SKM-1 treated with dmso at 0.1 percent for 144 hours (cell line): Measurements from ENCODE around the gene BAK1.
A peak's percentile ranks its signal among the peaks of the same experiment; 100 is the strongest.
"Not testable (repeated sequence)": the region's sequence is repeated elsewhere in the genome, so short reads cannot be mapped to it uniquely, and the experiment has no call there.

ENCODE experiments used
- DNase-seq: peaks from one replicate; lab custom pipeline; 2025; ENCODE audit not compliant: unreplicated experiment; lab: John Stamatoyannopoulos, UW

Gene BAK1

DNA sequence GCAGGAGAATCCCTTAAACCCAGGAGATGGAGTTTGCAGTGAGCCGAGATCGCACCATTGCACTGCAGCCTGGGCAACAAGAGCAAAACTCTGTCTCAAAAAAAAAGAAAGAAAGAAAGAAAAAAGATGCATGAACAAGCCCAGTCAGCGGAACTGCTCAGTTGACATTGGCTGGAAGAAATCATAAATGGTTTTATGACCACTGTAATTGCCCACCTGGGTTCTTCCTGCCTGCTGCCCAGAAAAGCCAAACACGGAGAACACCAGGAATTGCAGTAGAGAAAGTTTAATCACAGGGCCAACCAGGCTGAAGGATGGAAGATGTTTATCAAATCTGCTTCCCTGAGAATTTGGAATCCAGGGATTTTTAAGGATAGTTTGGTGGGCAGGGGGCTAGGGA, 22.7 kb downstream of the BAK1 start:
- no peak for DNase-seq

DNA sequence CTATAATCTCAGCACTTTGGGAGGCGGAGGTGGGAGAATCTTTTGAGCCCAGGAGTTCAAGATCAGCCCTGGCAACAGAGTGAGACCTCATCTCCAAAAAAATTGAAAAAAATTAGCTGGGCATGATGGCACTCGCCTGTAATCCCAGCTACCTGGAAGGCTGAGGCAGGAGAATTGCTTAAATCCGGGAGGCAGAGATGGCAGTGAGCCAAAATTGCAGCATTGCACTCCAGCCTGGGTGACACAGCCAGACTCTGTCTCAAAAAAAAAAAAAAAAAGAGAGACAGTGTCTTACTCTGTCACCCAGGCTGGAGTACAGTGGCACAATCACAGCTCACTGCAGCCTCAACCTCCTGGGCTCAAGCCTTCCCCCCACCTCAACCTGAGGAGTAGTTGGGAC, 27.2 kb downstream of the BAK1 start:
- not testable (repeated sequence) for DNase-seq

DNA sequence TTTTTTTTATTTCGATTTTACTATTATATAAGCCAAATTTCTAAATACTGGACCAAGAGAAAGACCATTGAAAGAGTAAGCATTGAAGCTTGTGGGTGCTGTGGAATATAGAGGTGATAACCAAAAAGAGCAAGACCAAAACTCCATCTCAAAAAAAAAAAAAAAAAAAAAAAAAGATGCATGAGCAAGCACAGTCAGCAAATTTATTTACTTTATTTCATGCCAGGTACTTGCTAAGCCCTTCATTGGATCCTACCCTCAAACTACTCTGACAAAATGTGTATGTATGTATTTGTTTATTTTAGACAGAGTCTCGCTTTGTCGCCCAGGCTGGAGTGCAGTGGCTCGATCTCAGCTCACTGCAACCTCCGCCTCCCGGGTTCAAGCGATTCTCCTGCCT, 27.8 kb downstream of the BAK1 start:
- no peak for DNase-seq

DNA sequence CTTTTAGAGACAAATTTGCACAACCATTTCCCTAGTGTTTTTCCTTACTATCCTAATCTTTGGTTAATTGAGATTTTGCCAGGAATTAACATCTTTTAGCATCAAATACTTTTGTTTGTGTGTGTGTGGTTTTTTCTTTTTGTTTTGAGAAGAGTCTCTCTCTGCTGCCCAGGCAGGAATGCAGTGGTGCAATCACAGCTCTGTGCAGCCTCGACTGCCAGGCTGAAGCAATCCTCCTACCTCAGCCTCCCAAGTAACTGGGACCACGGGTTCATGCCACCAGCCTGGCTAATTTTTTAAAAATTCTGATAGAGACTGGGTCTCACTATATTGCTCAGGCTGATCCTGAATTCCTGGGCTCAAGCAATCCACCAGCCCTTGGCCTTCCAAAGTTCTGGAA, 28.5 kb downstream of the BAK1 start:
- DNase-seq: no peak

DNA sequence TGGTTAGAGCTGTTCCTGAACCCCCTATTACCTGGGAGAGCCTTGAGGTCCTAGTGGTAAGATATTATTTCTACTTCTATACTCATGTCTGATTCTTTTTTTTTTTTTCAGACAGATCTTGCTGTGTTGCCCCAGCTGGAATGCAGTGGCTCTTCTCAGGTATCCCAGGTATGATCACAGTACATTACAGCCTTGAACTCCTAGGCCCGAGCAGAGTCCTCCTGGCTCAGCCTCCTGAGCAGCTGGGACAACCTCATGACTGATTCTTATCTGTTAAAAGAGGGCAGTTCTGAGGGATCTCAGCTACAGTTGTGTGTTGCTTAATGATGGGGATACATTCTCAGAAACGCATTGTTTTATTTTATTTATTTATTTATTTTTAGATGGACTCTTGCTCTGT, 30.2 kb downstream of the BAK1 start:
- no peak for DNase-seq

DNA sequence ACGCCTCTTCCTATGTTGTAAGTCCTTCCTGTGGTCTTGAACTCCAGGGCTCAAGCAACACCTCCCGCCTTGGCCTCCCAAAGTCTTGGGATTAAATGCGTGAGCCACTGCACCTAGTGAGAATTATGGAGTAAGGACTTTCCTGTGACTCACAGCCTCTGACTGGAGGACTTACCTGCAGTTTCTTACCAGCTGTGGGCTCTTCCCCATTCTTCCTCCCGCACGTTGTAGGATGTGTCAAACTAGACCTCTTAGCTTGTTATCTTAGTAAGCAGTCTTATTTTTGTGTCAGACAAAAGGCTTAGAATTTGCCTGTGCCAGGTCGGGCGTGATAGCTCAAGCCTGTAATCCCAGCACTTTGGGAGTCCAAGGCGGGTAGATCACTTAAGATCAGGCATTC, 30.9 kb downstream of the BAK1 start:
- no peak for DNase-seq

DNA sequence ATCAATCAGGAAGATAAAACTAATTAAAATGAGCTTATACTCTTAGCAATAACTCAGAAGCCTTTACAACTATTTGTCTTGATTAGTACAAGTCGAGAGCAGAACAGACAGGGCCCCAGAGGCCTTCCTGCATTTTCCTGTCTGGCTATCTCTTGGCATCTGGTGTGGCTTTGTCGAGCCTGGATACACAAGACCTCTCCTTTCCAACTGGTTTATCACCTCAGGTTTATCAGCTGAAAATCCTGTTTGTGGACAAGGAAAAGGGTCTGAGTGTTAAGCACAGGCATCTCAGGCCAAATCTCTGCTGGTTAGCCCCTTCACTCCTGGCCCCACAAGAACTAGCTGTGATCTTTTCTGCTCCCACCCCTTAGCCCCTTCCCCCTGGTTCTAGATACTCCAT, 32.6 kb downstream of the BAK1 start:
- DNase-seq: no peak

DNA sequence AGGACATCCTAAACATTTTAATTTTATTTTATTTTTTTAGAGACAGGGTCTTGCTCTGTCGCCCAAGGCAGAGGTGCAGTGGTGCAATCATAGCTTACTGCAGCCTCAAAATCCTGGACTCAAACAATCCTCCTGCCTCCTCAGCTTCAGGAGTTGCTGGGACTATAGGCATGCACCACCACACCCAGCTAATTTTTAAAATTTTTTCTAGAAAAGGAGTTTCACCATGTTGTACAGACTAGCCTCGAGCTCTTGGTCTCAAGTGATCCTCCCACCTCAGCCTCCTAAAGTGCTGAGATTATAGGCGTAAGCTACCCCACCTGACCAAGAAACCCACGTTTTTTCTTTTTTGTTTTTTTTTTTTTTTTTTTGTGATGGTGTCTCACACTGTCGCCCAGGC, 33.3 kb downstream of the BAK1 start:
- no peak for DNase-seq

DNA sequence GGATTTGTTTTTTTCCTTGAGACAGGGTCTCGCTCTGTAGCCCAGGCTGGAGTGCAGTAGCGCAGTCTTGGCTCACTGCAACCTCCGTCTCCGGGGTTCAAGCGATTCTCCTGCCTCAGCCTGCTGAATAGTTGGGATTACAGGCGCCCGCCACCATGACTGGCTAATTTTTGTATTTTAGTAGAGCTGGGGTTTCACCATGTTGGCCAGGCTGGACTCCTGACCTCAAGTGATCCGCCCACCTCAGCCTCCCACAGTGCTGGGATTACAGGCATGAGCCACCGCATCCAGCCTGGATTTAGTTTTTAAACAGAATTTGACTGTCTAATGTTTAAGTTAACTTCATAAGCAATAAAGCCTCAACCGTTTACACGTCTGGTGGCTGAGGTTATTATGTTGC, 34.8 kb downstream of the BAK1 start:
- not testable (repeated sequence) for DNase-seq

DNA sequence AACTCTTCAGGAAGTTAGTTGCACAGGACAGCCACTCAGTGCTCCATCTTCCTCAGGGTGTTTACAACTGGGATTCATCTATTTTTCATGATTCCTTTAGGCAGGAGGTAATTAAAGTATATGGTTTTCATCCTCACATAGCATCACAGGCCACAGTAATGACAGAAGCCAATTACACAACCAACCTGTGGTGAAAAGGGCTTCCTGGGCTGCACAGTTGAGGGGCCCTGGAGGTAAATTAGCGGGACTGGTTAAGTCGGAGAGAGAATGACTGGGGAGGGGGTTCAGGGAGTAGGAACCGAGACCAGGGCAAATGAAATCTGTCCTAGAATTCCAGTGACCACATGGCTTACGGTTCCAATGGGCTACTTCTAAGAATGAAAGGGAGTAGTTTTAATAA, 37.0 kb downstream of the BAK1 start:
- peak; percentile 15 for DNase-seq

DNA sequence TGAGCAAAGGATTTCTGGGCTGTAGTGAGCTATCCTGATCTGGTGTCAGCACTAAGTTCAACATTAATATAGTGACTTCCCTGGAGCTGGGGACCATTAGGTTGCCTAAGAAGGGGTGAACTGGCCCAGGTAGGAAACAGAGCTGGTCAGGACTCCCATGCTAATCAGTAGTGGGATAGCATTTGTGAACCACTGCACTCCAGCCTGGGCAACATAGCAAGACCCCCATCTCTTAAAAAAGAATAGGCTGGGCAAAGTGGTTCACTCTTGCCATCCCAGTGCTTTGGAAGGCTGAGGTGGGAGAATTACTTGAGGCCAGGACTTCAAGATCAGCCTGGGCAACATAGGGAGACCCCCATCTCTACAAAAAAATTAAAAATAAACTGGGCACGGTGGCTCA, 39.3 kb downstream of the BAK1 start:
- DNase-seq: no peak

DNA sequence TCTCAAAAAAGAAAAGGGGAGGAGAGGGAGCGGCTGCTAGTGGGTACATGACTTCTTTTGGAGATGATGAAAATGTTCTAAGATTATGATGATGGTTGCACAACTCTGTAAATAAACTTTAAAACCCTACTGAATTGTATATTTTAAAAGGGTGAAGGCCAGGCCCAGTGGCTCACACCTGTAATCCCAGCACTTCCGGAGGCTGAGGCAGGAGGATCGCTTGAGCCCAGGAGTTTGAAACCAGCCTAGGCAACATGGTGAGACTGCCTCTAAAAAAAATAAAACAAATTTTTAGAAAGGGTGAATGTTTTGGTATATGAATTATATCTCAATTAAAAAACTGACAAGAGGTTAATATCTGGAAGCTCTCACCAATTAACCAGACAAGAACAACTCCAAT, 45.4 kb downstream of the BAK1 start:
- DNase-seq: no peak

DNA sequence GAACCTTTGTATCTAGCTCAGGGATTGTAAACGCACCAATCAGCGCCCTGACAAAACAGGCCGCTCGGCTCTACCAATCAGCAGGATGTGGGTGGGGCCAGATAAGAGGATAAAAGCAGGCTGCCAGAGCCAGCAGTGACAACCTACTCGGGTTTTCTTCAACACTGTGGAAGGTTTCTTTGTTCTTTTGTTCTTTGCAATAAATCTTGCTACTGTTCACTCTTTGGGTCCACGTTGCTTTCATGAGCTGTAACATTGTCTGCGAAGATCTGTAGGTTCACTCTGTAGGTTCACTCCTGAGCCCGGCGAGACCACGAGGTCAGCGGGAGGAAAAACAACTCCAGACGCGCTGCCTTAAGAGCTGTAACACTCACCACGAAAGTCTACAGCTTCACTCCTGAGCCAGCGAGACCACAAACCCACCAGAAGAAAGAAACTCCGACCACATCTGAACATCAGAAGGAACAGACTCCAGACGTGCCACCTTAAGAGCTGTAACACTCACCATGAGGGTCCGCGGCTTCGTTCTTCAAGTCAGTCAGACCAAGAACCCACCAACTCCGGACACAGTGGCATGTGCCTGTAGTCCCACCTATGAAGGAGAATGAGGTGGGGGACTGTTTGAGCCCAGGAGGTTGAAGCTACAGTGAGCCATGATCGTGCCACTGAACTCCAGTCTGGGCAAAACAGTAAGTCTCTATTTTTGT, 46.8 kb downstream of the BAK1 start:
- not testable (repeated sequence) for DNase-seq

DNA sequence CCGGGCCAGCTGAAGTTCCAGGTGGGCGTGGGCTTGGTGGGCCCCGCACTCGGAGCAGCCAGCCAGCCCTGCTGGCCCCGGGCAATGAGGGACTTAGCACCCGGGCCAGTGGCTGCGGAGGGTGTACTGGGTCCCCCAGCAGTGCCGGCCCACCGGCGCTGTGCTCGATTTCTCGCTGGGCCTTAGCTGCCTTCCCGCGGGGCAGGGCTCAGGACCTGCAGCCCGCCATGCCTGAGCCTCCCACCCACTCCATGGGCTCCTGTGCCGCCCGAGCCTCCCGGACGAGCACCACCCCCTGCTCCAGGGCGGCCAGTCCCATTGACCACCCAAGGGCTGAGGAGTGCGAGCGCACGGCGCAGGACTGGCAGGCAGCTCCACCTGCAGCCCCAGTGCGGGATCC, 47.6 kb downstream of the BAK1 start:
- not testable (repeated sequence) for DNase-seq

DNA sequence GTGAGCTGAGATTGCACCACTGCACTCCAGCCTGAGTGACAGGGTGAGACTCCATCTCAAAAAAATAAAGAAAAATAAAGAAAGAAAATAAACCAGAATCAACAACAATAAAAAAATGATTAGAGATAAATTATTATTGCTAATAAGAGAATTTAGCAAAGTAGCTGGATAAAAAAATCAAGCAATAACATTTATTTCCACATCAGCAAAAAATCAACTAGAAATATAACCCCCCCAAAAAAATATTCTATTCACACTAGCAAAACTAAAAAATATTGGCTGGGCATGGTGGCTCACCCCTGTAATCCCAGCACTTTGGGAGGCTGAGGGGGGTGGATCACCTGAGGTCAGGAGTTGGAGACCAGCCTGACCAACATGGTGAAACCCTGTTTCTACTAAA, 49.5 kb downstream of the BAK1 start:
- not testable (repeated sequence) for DNase-seq
